Duodenal mucosa (tissue), 2 donors: ENCODE measurements around the gene LRRN2.

ENCODE experiments used
- H3K27ac ChIP-seq: one replicate; pipeline ENCODE4 v1.7.0; 2013; ENCODE audit warnings: low read depth, low read length
- H3K27me3 ChIP-seq, 2 donors: one replicate each; pipeline ENCODE4 v1.7.0; 2013; ENCODE audit warnings: low read length in 2 of 2, control low read depth in 1 of 2; ENCODE audit not compliant: insufficient read depth in 2 of 2, control insufficient read depth in 1 of 2
- H3K36me3 ChIP-seq, 2 donors: one replicate each; pipeline ENCODE4 v1.7.0; 2013; ENCODE audit warnings: low read length in 2 of 2, control low read depth in 1 of 2; ENCODE audit not compliant: insufficient read depth in 2 of 2, control insufficient read depth in 1 of 2
- H3K4me1 ChIP-seq, 2 donors: one replicate each; pipeline ENCODE4 v1.7.0; 2013; ENCODE audit warnings: low read length in 2 of 2, control low read depth in 1 of 2; ENCODE audit not compliant: insufficient read depth in 2 of 2, control insufficient read depth in 1 of 2
- H3K4me3 ChIP-seq, 2 donors: one replicate each; pipeline ENCODE4 v1.7.0; 2013; ENCODE audit warnings: low read length in 2 of 2, low read depth in 1 of 2
- H3K9ac ChIP-seq, 2 donors: one replicate each; pipeline ENCODE4 v1.7.0; 2013; ENCODE audit warnings: low read length in 2 of 2, low read depth in 1 of 2
- H3K9me3 ChIP-seq, 2 donors: one replicate each; pipeline ENCODE4 v1.7.0; 2013; ENCODE audit warnings: low read length in 2 of 2, control low read depth in 1 of 2; ENCODE audit not compliant: control insufficient read depth in 1 of 2

The LRRN2 gene

DNA sequence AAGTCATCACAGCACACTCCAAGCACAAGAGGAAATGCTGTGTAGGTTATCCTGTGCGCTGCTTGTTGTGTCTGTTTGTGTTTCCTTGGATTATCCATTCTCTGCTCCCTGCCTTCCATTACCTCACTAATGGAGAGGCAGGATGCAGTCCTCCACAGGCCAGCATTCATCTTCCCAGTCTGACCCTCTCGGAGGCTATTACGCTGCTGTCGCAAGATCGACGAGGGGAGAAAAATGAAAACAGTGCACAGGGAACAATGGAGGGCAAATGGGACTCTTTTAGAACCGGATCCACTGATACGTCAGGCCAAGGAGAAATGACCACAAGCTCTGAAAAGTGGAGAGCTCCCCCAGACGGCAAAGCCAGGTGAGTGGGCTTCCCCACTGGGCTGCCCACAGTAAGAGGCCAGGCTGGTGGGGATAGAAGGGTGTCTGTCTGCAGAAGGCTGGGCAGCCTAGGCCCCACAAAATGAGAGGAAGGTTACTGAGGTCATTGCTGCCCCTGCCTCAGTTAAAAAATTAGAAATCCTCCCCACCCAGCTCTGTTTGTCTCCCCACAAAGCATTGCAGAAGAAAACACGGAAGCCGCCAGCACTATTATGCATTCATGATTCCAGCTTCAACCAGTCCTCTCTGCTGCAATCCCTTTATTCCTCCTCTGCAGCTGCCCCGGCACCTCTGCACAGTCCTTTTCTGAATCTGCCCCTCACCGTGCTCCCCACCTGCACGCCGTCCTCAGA is 21.7 kb downstream of the LRRN2 start:
- Histone ChIP-seq H3K27me3 (no peaks in the 10 kb centered on the region), H3K4me3 (no peak overlapping the region), H3K9ac (no peak overlapping the region), H3K27ac (no peak overlapping the region), H3K36me3 (no peaks in the 10 kb centered on the region), H3K9me3 (no peaks in the 10 kb centered on the region), H3K4me1 (no peaks in the 10 kb centered on the region)

DNA sequence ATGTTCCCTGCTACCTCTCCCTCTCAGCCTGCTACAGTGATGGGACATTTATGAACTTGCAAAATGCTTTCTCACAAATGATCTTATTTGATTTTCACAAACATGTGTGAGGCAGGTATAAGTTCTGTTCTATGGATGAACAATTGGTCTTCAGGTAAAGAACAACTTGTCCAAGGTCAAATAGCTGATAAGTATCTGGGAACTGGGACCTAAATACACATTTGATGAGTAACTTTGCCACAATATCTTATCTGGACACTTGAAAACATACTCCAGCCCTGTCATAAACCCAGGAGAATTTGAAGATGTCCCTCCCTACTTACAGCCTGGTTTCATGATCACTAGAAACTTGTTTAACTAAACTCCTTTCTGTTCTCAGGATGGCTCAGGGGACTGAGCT is 23.0 kb downstream of the LRRN2 start:
- no peaks in the 10 kb centered on the region for H3K4me1 ChIP-seq
- H3K27ac ChIP-seq, result no peak overlapping the region
- H3K9me3 ChIP-seq, result no peaks in the 10 kb centered on the region
- no peaks in the 10 kb centered on the region for H3K36me3 ChIP-seq
- H3K4me3 ChIP-seq, result no peak overlapping the region
- no peaks in the 10 kb centered on the region for H3K27me3 ChIP-seq
- H3K9ac ChIP-seq, result no peak overlapping the region

DNA sequence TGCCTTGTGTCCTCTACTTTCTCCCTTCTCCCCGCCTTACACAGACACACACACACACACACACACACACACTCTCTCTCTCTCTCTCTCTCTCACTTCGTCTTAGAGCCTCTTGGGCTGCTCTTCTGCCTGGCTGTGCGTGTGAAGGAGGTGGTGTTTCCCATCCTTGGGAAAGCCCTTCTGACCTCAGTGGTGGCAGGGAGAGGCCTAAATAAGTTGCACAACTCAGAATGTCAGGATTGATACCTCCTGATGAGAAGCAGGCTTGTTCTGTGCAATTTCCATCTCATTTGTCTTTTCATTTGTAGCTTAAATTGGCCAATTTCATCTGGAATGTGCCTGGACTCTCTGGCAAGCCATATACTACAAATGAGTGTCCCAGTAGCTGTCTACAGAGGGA is 25.0 kb downstream of the LRRN2 start:
- Histone ChIP-seq H3K9ac (no peak overlapping the region), H3K27ac (no peak overlapping the region), H3K9me3 (no peaks in the 10 kb centered on the region), H3K36me3 (no peaks in the 10 kb centered on the region), H3K4me3 (no peak overlapping the region), H3K27me3 (no peaks in the 10 kb centered on the region), H3K4me1 (no peaks in the 10 kb centered on the region)

DNA sequence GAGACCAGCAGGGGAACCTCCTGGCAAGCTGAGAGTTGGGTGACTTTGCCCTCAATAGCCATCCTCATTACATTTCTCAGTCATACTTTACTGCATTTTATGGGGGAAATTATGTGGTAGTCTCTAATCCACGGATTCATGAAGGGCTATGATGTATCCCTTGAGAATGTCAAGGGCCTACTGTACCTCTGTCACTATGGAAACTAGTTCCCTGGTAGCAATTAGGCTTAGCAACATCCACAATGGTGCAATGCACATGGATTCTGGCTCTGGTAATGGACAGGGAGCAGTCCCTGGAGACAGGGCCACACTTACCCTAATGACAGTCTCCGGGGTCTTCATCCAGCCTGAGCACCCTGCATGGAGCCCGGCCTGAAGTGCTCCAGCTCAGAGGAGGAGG is 26.5 kb downstream of the LRRN2 start:
- no peak overlapping the region for H3K4me3 ChIP-seq
- no peaks in the 10 kb centered on the region for H3K9me3 ChIP-seq
- no peaks in the 10 kb centered on the region for H3K27me3 ChIP-seq
- H3K4me1 ChIP-seq, result no peaks in the 10 kb centered on the region
- no peak overlapping the region for H3K9ac ChIP-seq
- no peak overlapping the region for H3K27ac ChIP-seq
- H3K36me3 ChIP-seq, result no peaks in the 10 kb centered on the region

DNA sequence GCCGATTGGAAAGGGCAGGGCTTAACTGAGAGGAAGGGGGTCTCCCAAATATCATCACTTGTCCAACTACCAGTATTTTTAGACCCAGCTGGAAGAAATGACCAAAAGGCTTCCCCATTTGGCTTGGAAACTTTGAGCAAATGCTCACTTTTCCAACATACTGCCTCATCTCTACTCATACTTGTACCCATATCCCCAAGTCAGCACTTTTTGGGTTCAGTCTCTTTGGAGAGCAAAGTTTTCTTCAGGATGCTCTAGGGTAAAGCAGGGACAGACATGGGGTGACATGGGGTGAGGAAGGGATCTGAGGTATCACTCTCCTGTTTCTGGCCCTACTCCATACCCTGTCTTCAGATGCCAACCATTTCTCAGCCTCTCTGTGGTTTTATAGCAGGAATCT is 27.2 kb downstream of the LRRN2 start:
- Histone ChIP-seq H3K9ac (no peak overlapping the region), H3K9me3 (no peaks in the 10 kb centered on the region), H3K36me3 (no peaks in the 10 kb centered on the region), H3K27ac (no peak overlapping the region), H3K4me1 (no peaks in the 10 kb centered on the region), H3K27me3 (peaks cover 1 to 2% of the 10 kb centered on the region in 2 donors), H3K4me3 (no peak overlapping the region)

DNA sequence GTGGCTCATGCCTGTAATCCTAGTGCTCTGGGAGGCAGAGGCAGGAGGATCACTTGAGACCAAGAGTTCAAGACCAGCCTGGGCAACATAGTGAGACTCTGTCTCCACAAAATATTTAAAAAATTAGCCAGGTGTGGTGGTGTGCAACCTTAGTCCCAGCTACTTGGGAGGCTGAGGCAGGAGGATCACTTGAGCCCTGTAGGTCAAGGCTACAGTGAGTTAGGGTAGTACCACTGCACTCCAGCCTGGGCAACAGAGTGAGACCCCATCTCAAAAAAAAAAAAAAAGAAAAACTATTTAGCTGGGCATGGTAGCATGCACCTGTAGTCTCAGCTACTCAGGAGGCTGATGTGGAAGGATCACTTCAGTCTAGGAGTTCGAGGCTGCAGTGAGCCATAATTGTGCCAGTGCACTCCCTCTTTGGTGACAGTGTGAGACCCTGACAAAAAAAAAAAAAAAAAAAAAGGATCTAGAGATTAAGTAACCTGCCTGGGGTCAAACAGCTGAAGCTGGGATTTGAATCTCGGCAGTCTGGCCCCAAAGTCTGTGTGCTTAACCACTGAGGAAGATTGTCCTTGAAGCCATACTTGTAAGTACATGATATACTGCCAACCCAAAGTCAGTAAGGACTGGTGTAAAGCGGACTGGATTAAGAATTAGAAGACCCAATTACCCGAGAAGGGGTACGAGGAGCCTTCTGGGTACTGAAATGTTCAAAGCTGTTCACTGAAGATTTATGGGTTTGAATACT is 31.8 kb downstream of the LRRN2 start:
- Histone ChIP-seq H3K4me1 (no peaks in the 10 kb centered on the region), H3K27ac (no peak overlapping the region), H3K9me3 (no peaks in the 10 kb centered on the region), H3K36me3 (no peaks in the 10 kb centered on the region), H3K27me3 (peaks cover 22 to 24% of the 10 kb centered on the region in 2 donors), H3K9ac (no peak overlapping the region), H3K4me3 (no peak overlapping the region)

DNA sequence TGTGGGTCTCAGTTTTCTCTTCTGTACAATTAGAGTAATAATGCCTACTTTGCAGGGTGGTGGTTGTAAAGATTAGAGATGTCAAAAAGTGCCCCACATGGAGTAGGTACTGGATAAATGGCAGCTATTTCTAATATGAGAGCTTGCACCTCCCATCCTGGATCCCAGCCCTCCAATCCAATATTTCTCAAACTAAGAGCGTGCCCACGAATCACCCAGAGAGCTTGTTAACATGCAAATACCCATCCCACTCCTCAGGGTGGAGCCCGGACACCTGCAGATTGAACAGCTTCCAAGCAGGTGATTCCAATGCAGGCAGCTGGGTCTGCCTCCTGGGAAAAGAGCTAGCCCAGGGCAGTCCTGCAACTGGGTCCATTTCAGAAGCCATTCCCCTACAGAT is 33.0 kb downstream of the LRRN2 start:
- no peaks in the 10 kb centered on the region for H3K9me3 ChIP-seq
- H3K36me3 ChIP-seq, result no peaks in the 10 kb centered on the region
- H3K9ac ChIP-seq, result no peak overlapping the region
- no peak overlapping the region for H3K4me3 ChIP-seq
- no peaks in the 10 kb centered on the region for H3K4me1 ChIP-seq
- no peak overlapping the region for H3K27ac ChIP-seq
- H3K27me3 ChIP-seq, result peaks cover 22 to 24% of the 10 kb centered on the region in 2 donors

DNA sequence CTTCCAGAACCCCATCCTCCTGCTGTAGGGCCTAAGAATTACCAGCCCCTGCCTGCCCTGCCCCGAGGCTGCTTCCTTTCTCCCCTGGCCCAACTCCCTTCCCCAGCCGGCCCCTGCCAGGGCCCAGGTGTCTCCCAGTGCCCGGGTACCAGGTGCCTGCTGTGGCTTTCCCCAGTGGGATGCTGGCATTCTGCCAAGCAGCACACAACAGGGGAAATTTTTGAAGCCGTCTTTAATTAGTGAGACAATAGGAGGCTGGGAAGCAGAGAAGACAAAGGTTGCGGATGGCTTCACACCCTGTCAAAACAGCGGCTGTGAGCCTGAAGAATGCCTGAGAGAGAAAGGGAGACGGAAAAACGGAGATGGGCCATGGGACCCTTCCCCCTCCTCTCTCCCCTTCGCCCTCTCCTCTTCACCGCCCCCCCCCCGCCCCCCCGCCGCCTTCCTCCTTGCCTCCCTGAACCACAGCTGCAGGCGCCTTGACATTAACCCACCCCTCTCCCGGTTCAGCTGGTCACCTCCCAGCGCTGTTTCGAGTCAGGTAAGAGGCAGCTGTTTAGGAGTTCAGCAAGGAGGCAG is 33.6 kb downstream of the LRRN2 start:
- H3K9ac ChIP-seq, result no peak overlapping the region
- H3K9me3 ChIP-seq, result no peaks in the 10 kb centered on the region
- H3K4me3 ChIP-seq, result no peak overlapping the region
- H3K4me1 ChIP-seq, result no peaks in the 10 kb centered on the region
- no peak overlapping the region for H3K27ac ChIP-seq
- no peaks in the 10 kb centered on the region for H3K36me3 ChIP-seq
- peaks cover 22 to 24% of the 10 kb centered on the region in 2 donors for H3K27me3 ChIP-seq

DNA sequence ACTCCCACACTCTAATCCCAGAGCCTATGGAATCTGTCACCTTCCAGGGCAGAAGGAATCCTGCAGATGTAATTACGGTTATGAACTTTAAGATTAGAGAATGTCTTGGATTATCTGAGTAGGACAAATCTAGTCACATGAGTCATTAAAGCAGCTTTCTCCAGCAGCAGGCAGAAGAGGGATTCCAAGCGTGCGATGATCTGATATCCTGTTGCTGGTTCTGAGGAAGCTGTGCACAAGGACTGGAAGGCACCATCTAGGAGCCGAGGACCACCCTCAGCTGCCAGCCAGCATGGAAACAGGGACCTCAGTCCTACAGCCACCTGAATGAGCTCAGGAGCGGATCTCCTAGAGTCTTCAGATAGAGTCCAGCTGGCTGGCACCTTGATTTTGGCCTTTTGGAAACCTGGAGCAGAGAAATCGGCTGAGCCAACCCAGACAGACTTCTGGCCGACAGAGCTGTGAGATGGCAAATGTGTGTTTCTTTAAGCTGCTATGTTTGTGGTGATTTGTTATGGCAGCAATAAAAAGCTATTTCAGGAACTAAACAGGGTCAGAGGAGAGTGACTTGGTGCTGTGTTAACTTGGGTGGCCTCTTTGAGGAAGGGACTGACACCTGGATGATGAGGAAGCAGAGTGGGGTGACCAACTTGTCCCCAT is 34.5 kb downstream of the LRRN2 start:
- Histone ChIP-seq H3K27me3 (peaks cover 22 to 24% of the 10 kb centered on the region in 2 donors), H3K27ac (no peak overlapping the region), H3K9ac (no peak overlapping the region), H3K9me3 (no peaks in the 10 kb centered on the region), H3K4me1 (no peaks in the 10 kb centered on the region), H3K4me3 (no peak overlapping the region), H3K36me3 (no peaks in the 10 kb centered on the region)
